Spleen (tissue), 11 donors: ENCODE measurements around the gene MCF2L. TPM values are rescaled to one million over a fixed set of nuclear protein-coding genes. Genes with fewer than 3 reads are reported as not detected.

Experiments
- DNase-seq: peaks from one replicate; pipeline ENCODE4 v3.0.0-alpha.2; 2020
- H3K27ac ChIP-seq, 8 donors: fragments of 200-600 bp; sonication (generic) in 7 of 8; 1 replicate in 4 of 8; 2 replicates in 4 of 8; pipeline versions ENCODE4 v1.5.0 to v1.8.0; 2016 to 2021; ENCODE audit warnings: inconsistent platforms in 4 of 8, mild to moderate bottlenecking in 4 of 8, moderate library complexity in 1 of 8
- H3K27me3 ChIP-seq, 7 donors: fragments of 200-600 bp; sonication (generic) in 6 of 7; replicated peaks in 1 of 7; 1 replicate in 4 of 7; 2 replicates in 3 of 7; pipeline versions ENCODE4 v1.5.0 to v1.8.0; 2016 to 2021; ENCODE audit warnings: inconsistent platforms in 3 of 7, mild to moderate bottlenecking in 1 of 7
- H3K36me3 ChIP-seq, 6 donors: fragments of 200-600 bp; sonication (generic) in 5 of 6; 1 replicate in 4 of 6; 2 replicates in 2 of 6; pipeline versions ENCODE4 v1.5.0 to v1.8.0; 2016 to 2021; ENCODE audit warnings: inconsistent platforms in 2 of 6
- H3K4me1 ChIP-seq, 6 donors: fragments of 200-600 bp; sonication (generic) in 5 of 6; 1 replicate in 3 of 6; 2 replicates in 3 of 6; pipeline versions ENCODE4 v1.5.0 to v1.8.0; 2016 to 2021; ENCODE audit warnings: inconsistent platforms in 3 of 6
- H3K4me3 ChIP-seq, 8 donors: fragments of 200-600 bp; sonication (generic) in 7 of 8; 1 replicate in 4 of 8; 2 replicates in 4 of 8; pipeline versions ENCODE4 v1.5.0 to v1.8.0; 2016 to 2021; ENCODE audit warnings: inconsistent platforms in 4 of 8, mild to moderate bottlenecking in 4 of 8, moderate library complexity in 2 of 8
- H3K9me3 ChIP-seq, 8 donors: fragments of 200-600 bp; sonication (generic) in 7 of 8; 1 replicate in 4 of 8; 2 replicates in 4 of 8; pipeline versions ENCODE4 v1.5.0 to v1.8.0; 2016 to 2021; ENCODE audit warnings: inconsistent platforms in 4 of 8
- POLR2A ChIP-seq, 3 donors: fragments of 450-650 bp; IDR thresholded peaks; one replicate each; pipeline ENCODE4 v1.5.1; 2017; ENCODE audit warnings: antibody characterized with exemption in 3 of 3, mild to moderate bottlenecking in 1 of 3
- POLR2AphosphoS5 ChIP-seq, 3 donors: sonication (generic); formaldehyde crosslinking; IDR thresholded peaks; one replicate each; pipeline ENCODE4 v1.5.1; 2017; ENCODE audit warnings: antibody characterized with exemption in 3 of 3
- WGBS, 5 donors: extraction: QIAGEN DNeasy Blood & Tissue Kit in 3 of 5; methylation state at CpG; one replicate each; pipeline versions ENCODE4 v1.1.5 to v1.1.7; 2013 to 2018; 5-methylcytosine and 5-hydroxymethylcytosine counted together
- intact Hi-C: fragments of 100-400 bp; cut with DNase I; formaldehyde crosslinking; loops from one replicate; pipeline ENCODE4 v1.15.0; 2023; ENCODE audit warnings: low total_unique reads
- polyA plus RNA-seq, 3 donors: library from polyadenylated mRNA; stranded (reverse); fragments of 200-250 nt; gene quantifications; one replicate each; pipeline ENCODE4 v1.2.1, GENCODE V29; 2013
- total RNA-seq, 7 donors: library from RNA; depleted of rRNA in 3 of 7; stranded (reverse); fragments of >200 nt in 3 of 7; fragmentation: NEBNext Ultra II Directional in 4 of 7; extraction: Animal tissue kit (Norgen Biotek cat#: 25700) in 4 of 7; gene quantifications; one replicate each; pipeline versions ENCODE4 v1.1.0 to v1.2.1, GENCODE V29; 2016 to 2021
- TF ChIP-seq, protein P1 (sequence below), 11 experiments: fragments of 200-600 bp in 7 of 11; fragments of 450-650 bp in 4 of 11; sonication (generic) in 4 of 11; IDR thresholded peaks in 8 of 11; conservative IDR thresholded peaks in 3 of 11; 1 replicate in 7 of 11; 2 replicates in 4 of 11; pipeline versions ENCODE4 v1.4.0 to v1.8.0; 2016 to 2021; ENCODE audit warnings: antibody characterized with exemption in 11 of 11, inconsistent platforms in 4 of 11, mild to moderate bottlenecking in 1 of 11
- donor health status: healthy with polysubstance abuse.
- donor health status: DM: no; HTN: no; CAD: no; lungs with moderate emphysema.
- donor health status: DM: no; HTN: no; CAD: no.
- donor health status: Bipolar disorder and iron deficiency.
- donor health status: healthy.
- donor health status: DM: no; HTN: no; CAD: no.
- donor health status: DM: yes; HTN: yes; CAD: no.

The MCF2L gene
- total and polyA plus RNA-seq, 10 donors, result 4.3 to 21.4 (median 13.0) TPM

DNA sequence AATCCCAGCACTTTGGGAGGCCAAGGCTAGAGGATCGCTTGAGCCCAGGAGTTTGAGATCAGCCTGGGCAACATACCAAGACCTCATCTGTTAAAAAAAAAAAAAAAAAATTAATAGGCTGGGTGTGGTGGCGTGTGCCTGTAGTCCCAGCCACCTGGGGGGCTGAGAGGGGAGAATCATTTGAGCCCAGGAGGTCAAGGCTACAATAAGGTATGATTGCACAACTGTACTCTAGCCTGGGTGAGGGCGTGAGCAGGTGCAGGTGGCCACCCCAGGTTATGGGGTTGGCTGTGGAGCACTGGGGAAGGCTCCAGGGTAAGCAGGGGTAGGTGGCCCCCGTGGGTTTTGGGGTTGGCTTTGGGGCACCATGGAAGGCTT, 33.9 kb downstream of the MCF2L start:
- WGBS, 5 donors, result 75 to 85% (median 85%) methylated on average over 4 of the region's 4 CpGs
- intact Hi-C loops, result no loop called here
- H3K4me1 ChIP-seq, result peaks cover 0 to 17% (median 5%) of the 10 kb centered on the region in 6 donors
- TF ChIP-seq POLR2AphosphoS5 (IDR thresholded peaks at IDR 0.05), result no peak
- TF ChIP-seq, protein P1, sequence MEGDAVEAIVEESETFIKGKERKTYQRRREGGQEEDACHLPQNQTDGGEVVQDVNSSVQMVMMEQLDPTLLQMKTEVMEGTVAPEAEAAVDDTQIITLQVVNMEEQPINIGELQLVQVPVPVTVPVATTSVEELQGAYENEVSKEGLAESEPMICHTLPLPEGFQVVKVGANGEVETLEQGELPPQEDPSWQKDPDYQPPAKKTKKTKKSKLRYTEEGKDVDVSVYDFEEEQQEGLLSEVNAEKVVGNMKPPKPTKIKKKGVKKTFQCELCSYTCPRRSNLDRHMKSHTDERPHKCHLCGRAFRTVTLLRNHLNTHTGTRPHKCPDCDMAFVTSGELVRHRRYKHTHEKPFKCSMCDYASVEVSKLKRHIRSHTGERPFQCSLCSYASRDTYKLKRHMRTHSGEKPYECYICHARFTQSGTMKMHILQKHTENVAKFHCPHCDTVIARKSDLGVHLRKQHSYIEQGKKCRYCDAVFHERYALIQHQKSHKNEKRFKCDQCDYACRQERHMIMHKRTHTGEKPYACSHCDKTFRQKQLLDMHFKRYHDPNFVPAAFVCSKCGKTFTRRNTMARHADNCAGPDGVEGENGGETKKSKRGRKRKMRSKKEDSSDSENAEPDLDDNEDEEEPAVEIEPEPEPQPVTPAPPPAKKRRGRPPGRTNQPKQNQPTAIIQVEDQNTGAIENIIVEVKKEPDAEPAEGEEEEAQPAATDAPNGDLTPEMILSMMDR (IDR thresholded peaks at IDR 0.05 in 8 of 11, conservative IDR thresholded peaks at IDR 0.05 in 3 of 11), result no peak
- TF ChIP-seq POLR2A (IDR thresholded peaks at IDR 0.05), result no peak
- peaks cover 0 to 41% (median 5%) of the 10 kb centered on the region in 7 donors for H3K27me3 ChIP-seq
- no peak overlapping the region for H3K4me3 ChIP-seq
- H3K36me3 ChIP-seq, result peaks cover 0 to 5% (median 0%) of the 10 kb centered on the region in 6 donors
- H3K9me3 ChIP-seq, result no peaks in the 10 kb centered on the region
- H3K27ac ChIP-seq, result no peak overlapping the region
- DNase-seq, result no peak

DNA sequence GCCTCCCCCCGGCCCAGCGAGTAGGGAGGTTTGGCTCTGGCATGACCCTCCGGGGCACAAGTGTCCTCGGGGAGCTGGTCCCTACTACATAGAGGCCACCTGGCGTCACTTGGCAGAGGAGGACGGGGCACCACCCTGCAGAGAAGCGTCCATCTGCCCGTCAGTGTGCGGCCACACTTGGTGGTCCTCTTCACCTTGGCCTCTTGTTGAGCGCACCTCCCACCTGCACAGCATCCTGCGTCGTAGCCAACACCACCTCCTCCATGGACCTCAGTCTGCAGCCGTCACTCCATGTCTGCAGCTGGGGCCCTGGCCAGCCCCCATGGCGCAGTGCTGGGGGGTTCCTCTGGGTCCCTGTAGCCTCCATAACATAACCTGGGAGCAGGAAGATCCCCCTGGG, 35.1 kb downstream of the MCF2L start:
- H3K36me3 ChIP-seq, result peaks cover 0 to 5% (median 0%) of the 10 kb centered on the region in 6 donors
- intact Hi-C loops, result no loop called here
- WGBS, 5 donors, result 87 to 93% (median 90%) methylated on average over 14 of the region's 14 CpGs

DNA sequence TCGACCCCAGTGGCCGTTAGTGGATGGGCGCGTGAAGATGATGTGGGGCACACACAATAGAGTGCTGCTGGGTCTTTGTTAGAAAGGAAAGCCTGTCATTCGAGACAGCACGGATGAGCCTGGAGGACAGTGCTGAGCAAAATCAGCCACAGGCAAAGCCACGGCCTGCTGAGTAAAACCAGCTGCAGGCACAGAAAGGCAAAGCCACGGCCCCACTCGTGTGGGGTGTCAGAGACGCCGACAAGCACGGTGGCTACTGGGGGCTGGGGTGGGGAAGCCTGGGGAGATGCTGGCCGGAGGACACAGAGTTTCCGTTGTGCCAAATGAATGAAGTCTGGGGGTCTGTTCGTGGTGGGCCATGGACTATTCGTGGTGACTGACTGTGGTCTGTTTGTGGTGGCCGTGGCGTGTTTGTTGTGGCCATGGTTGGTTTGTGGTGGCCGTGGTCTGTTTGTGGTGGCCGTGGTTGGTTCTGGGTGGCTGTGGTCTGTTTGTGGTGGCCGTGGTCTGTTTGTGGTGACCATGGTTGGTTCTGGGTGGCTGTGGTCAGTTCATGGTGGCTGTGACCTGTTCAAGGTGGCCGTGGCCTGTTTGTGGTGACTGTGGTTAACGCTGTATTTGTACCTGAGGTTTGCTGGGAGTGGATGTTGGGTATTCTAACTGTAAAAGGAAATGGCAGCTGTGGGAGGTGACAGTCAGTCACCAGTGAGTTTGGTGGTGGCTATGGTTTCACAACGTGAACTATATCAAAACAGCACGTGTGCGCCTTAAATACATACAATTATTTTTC, 36.3 kb downstream of the MCF2L start:
- H3K27me3 ChIP-seq, result peaks cover 0 to 25% (median 5%) of the 10 kb centered on the region in 7 donors
- WGBS, 5 donors, result 63 to 75% (median 64%) methylated on average over 26 of the region's 26 CpGs
- H3K27ac ChIP-seq, result peak overlapping the region in 1 of 8 donors; percentile 4
- TF ChIP-seq, protein P1 (IDR thresholded peaks at IDR 0.05 in 8 of 11, conservative IDR thresholded peaks at IDR 0.05 in 3 of 11), result no peak
- TF ChIP-seq POLR2A (IDR thresholded peaks at IDR 0.05), result no peak
- no peak for TF ChIP-seq POLR2AphosphoS5 (IDR thresholded peaks at IDR 0.05)
- DNase-seq, result no peak
- H3K4me3 ChIP-seq, result no peak overlapping the region
- H3K9me3 ChIP-seq, result no peaks in the 10 kb centered on the region
- H3K4me1 ChIP-seq, result peaks cover 0 to 30% (median 13%) of the 10 kb centered on the region in 6 donors
- intact Hi-C loops, result no loop called here
- peaks cover 0 to 5% (median 0%) of the 10 kb centered on the region in 6 donors for H3K36me3 ChIP-seq

More for the DNA sequence above, 35.1 kb downstream of the MCF2L start:
- no peak overlapping the region for H3K4me3 ChIP-seq
- no peak overlapping the region for H3K27ac ChIP-seq
- TF ChIP-seq POLR2AphosphoS5 (IDR thresholded peaks at IDR 0.05) (no peak), POLR2A (IDR thresholded peaks at IDR 0.05) (no peak)
- TF ChIP-seq, protein P1 (IDR thresholded peaks at IDR 0.05 in 8 of 11, conservative IDR thresholded peaks at IDR 0.05 in 3 of 11), result no peak
- H3K9me3 ChIP-seq, result no peaks in the 10 kb centered on the region
- peaks cover 0 to 36% (median 5%) of the 10 kb centered on the region in 7 donors for H3K27me3 ChIP-seq
- DNase-seq, result no peak
- H3K4me1 ChIP-seq, result peaks cover 0 to 18% (median 5%) of the 10 kb centered on the region in 6 donors

- Histone ChIP-seq H3K27me3 (peaks cover 0 to 18% (median 5%) of the 10 kb centered on the region in 7 donors), H3K36me3 (peaks cover 0 to 5% (median 0%) of the 10 kb centered on the region in 6 donors), H3K9me3 (no peaks in the 10 kb centered on the region), H3K27ac (no peak overlapping the region), H3K4me1 (peaks cover 0 to 31% (median 14%) of the 10 kb centered on the region in 6 donors), H3K4me3 (no peak overlapping the region)
- no peak for DNase-seq
- no peak for TF ChIP-seq POLR2A (IDR thresholded peaks at IDR 0.05)
- TF ChIP-seq, protein P1 (IDR thresholded peaks at IDR 0.05 in 8 of 11, conservative IDR thresholded peaks at IDR 0.05 in 3 of 11), result no peak
- TF ChIP-seq POLR2AphosphoS5 (IDR thresholded peaks at IDR 0.05), result no peak
- 73 to 96% (median 91%) methylated on average over 5 to 15 of the region's 15 CpGs for WGBS, 5 donors
- intact Hi-C loops, result no loop called here
Observed at GRCh38 chr13:113005997-113006396, 37.0 kb downstream of the MCF2L start.
